ENCODE data around the gene FAM3A.

DNA sequence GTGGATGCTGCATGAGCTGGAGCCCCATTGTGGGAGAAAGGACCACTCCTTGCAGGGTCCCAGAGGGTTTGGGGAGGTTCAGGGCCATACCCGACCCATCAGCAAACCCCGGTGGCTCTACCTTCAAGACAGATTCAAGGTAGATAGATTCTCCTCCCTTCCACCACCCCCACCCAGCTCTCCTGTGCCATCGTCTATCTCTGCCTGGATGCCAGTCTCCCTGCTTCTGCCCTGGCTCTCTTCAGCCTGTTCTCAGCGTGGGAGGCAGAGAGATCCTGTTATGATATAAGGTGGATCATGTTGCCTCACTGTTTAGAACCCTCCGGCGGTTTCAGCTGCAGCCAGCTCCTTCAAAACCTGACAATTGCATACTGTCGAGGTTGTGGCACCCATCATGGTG lies 42.3 kb downstream of the FAM3A start:
- TF ChIP-seq, protein P1, sequence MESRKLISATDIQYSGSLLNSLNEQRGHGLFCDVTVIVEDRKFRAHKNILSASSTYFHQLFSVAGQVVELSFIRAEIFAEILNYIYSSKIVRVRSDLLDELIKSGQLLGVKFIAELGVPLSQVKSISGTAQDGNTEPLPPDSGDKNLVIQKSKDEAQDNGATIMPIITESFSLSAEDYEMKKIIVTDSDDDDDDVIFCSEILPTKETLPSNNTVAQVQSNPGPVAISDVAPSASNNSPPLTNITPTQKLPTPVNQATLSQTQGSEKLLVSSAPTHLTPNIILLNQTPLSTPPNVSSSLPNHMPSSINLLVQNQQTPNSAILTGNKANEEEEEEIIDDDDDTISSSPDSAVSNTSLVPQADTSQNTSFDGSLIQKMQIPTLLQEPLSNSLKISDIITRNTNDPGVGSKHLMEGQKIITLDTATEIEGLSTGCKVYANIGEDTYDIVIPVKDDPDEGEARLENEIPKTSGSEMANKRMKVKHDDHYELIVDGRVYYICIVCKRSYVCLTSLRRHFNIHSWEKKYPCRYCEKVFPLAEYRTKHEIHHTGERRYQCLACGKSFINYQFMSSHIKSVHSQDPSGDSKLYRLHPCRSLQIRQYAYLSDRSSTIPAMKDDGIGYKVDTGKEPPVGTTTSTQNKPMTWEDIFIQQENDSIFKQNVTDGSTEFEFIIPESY (IDR thresholded peaks at IDR 0.05; ENCODE audit: extremely low read depth, insufficient replicate concordance, low read length): no peak
- no peak for TF ChIP-seq SRF (IDR thresholded peaks at IDR 0.05; ENCODE audit: low read depth)
- no peak for TF ChIP-seq RAD21 (IDR thresholded peaks at IDR 0.05; ENCODE audit: low read depth)
- TF ChIP-seq SIN3A (IDR thresholded peaks at IDR 0.05; ENCODE audit: low read depth): no peak
- TF ChIP-seq ZFX (IDR thresholded peaks at IDR 0.05): no peak
- TF ChIP-seq CTCF (IDR thresholded peaks at IDR 0.05 in 2 of 3, conservative IDR thresholded peaks at IDR 0.05 in 1 of 3; ENCODE audit: borderline replicate concordance in 1 of 3, insufficient read depth in 1 of 3, low read depth in 2 of 3, low read length in 2 of 3): no peak
- TF ChIP-seq EZH2 (IDR thresholded peaks at IDR 0.05): no peak
- no peak for TF ChIP-seq EGR1 (IDR thresholded peaks at IDR 0.05; ENCODE audit: low read depth)
- TF ChIP-seq POLR2AphosphoS5 (IDR thresholded peaks at IDR 0.05; ENCODE audit: low read depth, low read length): no peak
- TF ChIP-seq TCF7L2 (IDR thresholded peaks at IDR 0.05; ENCODE audit: borderline replicate concordance, extremely low read depth, insufficient read depth, insufficient read length): no peak
- no peak for TF ChIP-seq EZH2phosphoT487 (IDR thresholded peaks at IDR 0.05; ENCODE audit: borderline replicate concordance)
- no peak for TF ChIP-seq POLR2A (IDR thresholded peaks at IDR 0.05; ENCODE audit: borderline replicate concordance, extremely low read depth, insufficient read depth, insufficient read length)
- no peak for TF ChIP-seq FOSL1 (IDR thresholded peaks at IDR 0.05; ENCODE audit: low read depth)
- no peak for TF ChIP-seq YY1 (IDR thresholded peaks at IDR 0.05; ENCODE audit: extremely low read depth, insufficient replicate concordance, low read depth, low read length)
